Liver (tissue), 9 donors: ENCODE measurements around the gene NAT8. TPM values are rescaled to one million over a fixed set of nuclear protein-coding genes. Genes with fewer than 3 reads are reported as not detected.

Experiments
- DNase-seq: peaks from one replicate; pipeline ENCODE4 v3.0.0-alpha.2; 2017; ENCODE audit warnings: low spot score
- H3K27ac ChIP-seq, 2 donors: one replicate each; pipeline ENCODE4 v1.7.0; 2013; ENCODE audit warnings: inconsistent platforms in 2 of 2, low read length in 2 of 2, control low read depth in 1 of 2, low read depth in 1 of 2, mild to moderate bottlenecking in 1 of 2
- H3K27me3 ChIP-seq, 4 donors: one replicate each; pipeline versions ENCODE4 v1.6.1 to v1.7.0; 2013; ENCODE audit warnings: low read length in 3 of 4, inconsistent platforms in 1 of 4, mild to moderate bottlenecking in 1 of 4, moderate library complexity in 1 of 4; ENCODE audit not compliant: control insufficient read depth in 4 of 4, insufficient read depth in 4 of 4
- H3K36me3 ChIP-seq, 4 donors: one replicate each; pipeline versions ENCODE4 v1.6.1 to v1.7.0; 2013; ENCODE audit warnings: low read length in 3 of 4, mild to moderate bottlenecking in 3 of 4, low read depth in 1 of 4, moderate library complexity in 1 of 4; ENCODE audit not compliant: control insufficient read depth in 4 of 4, insufficient read depth in 3 of 4
- H3K4me1 ChIP-seq, 4 donors: one replicate each; pipeline versions ENCODE4 v1.6.1 to v1.7.0; 2013; ENCODE audit warnings: low read length in 3 of 4, mild to moderate bottlenecking in 3 of 4, moderate library complexity in 1 of 4; ENCODE audit not compliant: control insufficient read depth in 4 of 4, insufficient read depth in 4 of 4
- H3K4me3 ChIP-seq, 3 donors: one replicate each; pipeline versions ENCODE4 v1.6.1 to v1.7.0; 2013; ENCODE audit warnings: low read length in 3 of 3, control low read depth in 1 of 3, low read depth in 1 of 3, mild to moderate bottlenecking in 1 of 3
- H3K9ac ChIP-seq, 2 donors: one replicate each; pipeline ENCODE4 v1.7.0; 2013; ENCODE audit warnings: low read length in 2 of 2, mild to moderate bottlenecking in 2 of 2, moderate library complexity in 2 of 2, control low read depth in 1 of 2, low read depth in 1 of 2
- H3K9me3 ChIP-seq, 4 donors: one replicate each; pipeline versions ENCODE4 v1.6.1 to v1.7.0; 2013; ENCODE audit warnings: low read length in 3 of 4; ENCODE audit not compliant: control insufficient read depth in 4 of 4
- ATF3 ChIP-seq: IDR thresholded peaks from 2 replicates; pipeline ENCODE4 v1.6.1; 2016; ENCODE audit warnings: antibody characterized with exemption
- CTCF ChIP-seq: fragments of 150-350 bp; IDR thresholded peaks from 2 replicates; pipeline ENCODE4 v1.5.1; 2017; ENCODE audit warnings: improper control_type of control experiment, low read depth, low read length; ENCODE audit not compliant: missing input control
- EGR1 ChIP-seq, 2 donors: IDR thresholded peaks; 2 replicates each; pipeline ENCODE4 v1.6.1; 2016 to 2018; ENCODE audit warnings: antibody characterized with exemption in 2 of 2, low read depth in 2 of 2
- FOXA1 ChIP-seq: IDR thresholded peaks from 2 replicates; pipeline ENCODE4 v1.6.1; 2016; ENCODE audit warnings: antibody characterized with exemption
- FOXA2 ChIP-seq: IDR thresholded peaks from 2 replicates; pipeline ENCODE4 v1.6.1; 2016; ENCODE audit warnings: antibody characterized with exemption
- GABPA ChIP-seq, 2 donors: IDR thresholded peaks in 1 of 2; conservative IDR thresholded peaks in 1 of 2; 2 replicates each; pipeline ENCODE4 v1.6.1; 2016; ENCODE audit warnings: antibody characterized with exemption in 2 of 2, mild to moderate bottlenecking in 1 of 2, moderate library complexity in 1 of 2
- HNF4A ChIP-seq, 2 donors: conservative IDR thresholded peaks; 2 replicates each; pipeline ENCODE4 v1.6.1; 2016; ENCODE audit warnings: antibody characterized with exemption in 2 of 2, mild to moderate bottlenecking in 2 of 2
- HNF4G ChIP-seq: IDR thresholded peaks from 2 replicates; pipeline ENCODE4 v1.6.1; 2016; ENCODE audit warnings: antibody characterized with exemption
- JUND ChIP-seq, 2 donors: IDR thresholded peaks; 2 replicates each; pipeline ENCODE4 v1.6.1; 2016; ENCODE audit warnings: antibody characterized with exemption in 2 of 2
- MAX ChIP-seq: IDR thresholded peaks from 2 replicates; pipeline ENCODE4 v1.6.1; 2016; ENCODE audit warnings: antibody characterized with exemption
- NR2F2 ChIP-seq: IDR thresholded peaks from 2 replicates; pipeline ENCODE4 v1.6.1; 2016; ENCODE audit warnings: antibody characterized with exemption
- RAD21 ChIP-seq, 2 donors: IDR thresholded peaks; 2 replicates each; pipeline ENCODE4 v1.6.1; 2016; ENCODE audit warnings: antibody characterized with exemption in 2 of 2, mild to moderate bottlenecking in 2 of 2
- REST ChIP-seq: IDR thresholded peaks from 2 replicates; pipeline ENCODE4 v1.6.1; 2016; ENCODE audit warnings: antibody characterized with exemption, mild to moderate bottlenecking
- RXRA ChIP-seq, 2 donors: IDR thresholded peaks; 2 replicates each; pipeline ENCODE4 v1.6.1; 2017 to 2018; ENCODE audit warnings: antibody characterized with exemption in 2 of 2, mild to moderate bottlenecking in 1 of 2
- SP1 ChIP-seq: IDR thresholded peaks from 2 replicates; pipeline ENCODE4 v1.6.1; 2018; ENCODE audit warnings: antibody characterized with exemption, mild to moderate bottlenecking
- TAF1 ChIP-seq: conservative IDR thresholded peaks from 2 replicates; pipeline ENCODE4 v1.6.1; 2016; ENCODE audit warnings: antibody characterized with exemption, mild to moderate bottlenecking
- YY1 ChIP-seq: IDR thresholded peaks from 2 replicates; pipeline ENCODE4 v1.6.1; 2016; ENCODE audit warnings: antibody characterized with exemption, mild to moderate bottlenecking
- ZBTB33 ChIP-seq: IDR thresholded peaks from 2 replicates; pipeline ENCODE4 v1.6.1; 2016; ENCODE audit warnings: antibody characterized with exemption
- WGBS: extraction: QIAGEN DNeasy Blood & Tissue Kit; methylation state at CpG from one replicate; pipeline ENCODE4 v1.1.7; 2013; 5-methylcytosine and 5-hydroxymethylcytosine counted together
- polyA plus RNA-seq, 2 donors: library from polyadenylated mRNA; stranded (reverse) in 1 of 2; unstranded in 1 of 2; fragments of 200-250 nt in 1 of 2; fragments of >200 nt in 1 of 2; fragmentation: Nextera tagmentation in 1 of 2; extraction: Ambion mirVana in 1 of 2; gene quantifications; one replicate each; pipeline versions ENCODE4 v1.2.1 to v1.2.3, GENCODE V29; 2013 to 2015
- total RNA-seq, 2 donors: library from RNA; depleted of rRNA; stranded (reverse); fragments of >200 nt; gene quantifications; one replicate each; pipeline ENCODE4 v1.2.3, GENCODE V29; 2014
- donor health status: healthy.
- donor health status: healthy.
- donor health status: healthy.
- donor health status: healthy.
- donor health status: healthy.

The NAT8 gene
- total and polyA plus RNA-seq, 4 donors = 8.3 to 67.5 (median 19.2) TPM

GRCh38 chr2:73640511-73640911, 1.7 kb downstream of the NAT8 start:
- Histone ChIP-seq H3K4me1 (peaks cover 8 to 51% (median 35%) of the 10 kb centered on the region in 4 donors), H3K27me3 (no peaks in the 10 kb centered on the region), H3K4me3 (peak overlapping the region; percentile 16 to 74 (median 52)), H3K36me3 (no peaks in the 10 kb centered on the region), H3K9me3 (no peaks in the 10 kb centered on the region), H3K9ac (peak overlapping the region in 1 of 2 donors; percentile 39), H3K27ac (peak overlapping the region; percentile 88 to 91)
- 0% methylated on average over 1 of the region's 1 CpG for WGBS
- no peak for DNase-seq
- TF ChIP-seq ZBTB33 = peak; percentile 45
- TF ChIP-seq YY1 = peak; percentile 75
- TF ChIP-seq ATF3 = no peak
- peak; percentile 33 for TF ChIP-seq NR2F2
- TF ChIP-seq FOXA2 = peak; percentile 76
- TF ChIP-seq RAD21 (IDR thresholded peaks at IDR 0.05) = peak; percentile 23 to 37
- TF ChIP-seq GABPA (IDR thresholded peaks at IDR 0.05 in 1 of 2, conservative IDR thresholded peaks at IDR 0.05 in 1 of 2) = peak in 1 of 2 donors; percentile 64
- peak; percentile 67 to 79 for TF ChIP-seq HNF4A (conservative IDR thresholded peaks at IDR 0.05)
- peak in 1 of 2 donors; percentile 29 for TF ChIP-seq EGR1 (IDR thresholded peaks at IDR 0.05; ENCODE audit: low read depth in 2 of 2)
- TF ChIP-seq CTCF = no peak
- TF ChIP-seq FOXA1 = peak; percentile 75
- TF ChIP-seq MAX = peak; percentile 76
- TF ChIP-seq RXRA (IDR thresholded peaks at IDR 0.05) = peak; percentile 63 to 90
- peak; percentile 43 for TF ChIP-seq REST
- TF ChIP-seq SP1 = peak; percentile 73
- no peak for TF ChIP-seq HNF4G
- peak; percentile 50 for TF ChIP-seq TAF1
- peak; percentile 9 to 62 for TF ChIP-seq JUND (IDR thresholded peaks at IDR 0.05)
